VCaP (cell line): ENCODE data around the gene ABHD12B.
"Not testable (repeated sequence)": the region's sequence is repeated elsewhere in the genome, so short reads cannot be mapped to it uniquely, and the experiment has no call there.

Experiments used
- H3K27ac ChIP-seq: fragments of 450-650 bp; 2 replicates; pipeline ENCODE4 v1.5.1; 2017
- CTCF ChIP-seq: fragments of 450-650 bp; conservative IDR thresholded peaks from 2 replicates; pipeline ENCODE4 v1.5.1; 2017; ENCODE audit warnings: mild to moderate bottlenecking, moderate library complexity

ABHD12B gene

GRCh38 chr14:50874757-50875156 lies 2.9 kb downstream of the ABHD12B start:
- TF ChIP-seq CTCF = no peak
- no peak overlapping the region for H3K27ac ChIP-seq

- TF ChIP-seq CTCF = no peak
- no peak overlapping the region for H3K27ac ChIP-seq
Measured at GRCh38 chr14:50875359-50876070, 3.7 kb downstream of the ABHD12B start.

GRCh38 chr14:50882932-50883826 lies 11.3 kb downstream of the ABHD12B start:
- H3K27ac ChIP-seq = no peak overlapping the region
- no peak for TF ChIP-seq CTCF

GRCh38 chr14:50883827-50884197 lies 12.0 kb downstream of the ABHD12B start:
- H3K27ac ChIP-seq = no peak overlapping the region
- no peak for TF ChIP-seq CTCF

GRCh38 chr14:50887476-50887875 lies 15.6 kb downstream of the ABHD12B start:
- H3K27ac ChIP-seq = no peak overlapping the region
- no peak for TF ChIP-seq CTCF

- TF ChIP-seq CTCF = no peak
- no peak overlapping the region for H3K27ac ChIP-seq
Measured at GRCh38 chr14:50892255-50892654, 20.4 kb downstream of the ABHD12B start.

GRCh38 chr14:50896421-50896820 lies 24.6 kb downstream of the ABHD12B start:
- not testable (repeated sequence) for H3K27ac ChIP-seq

GRCh38 chr14:50897005-50897404 lies 25.2 kb downstream of the ABHD12B start:
- not testable (repeated sequence) for H3K27ac ChIP-seq
